HEK293 (cell line): ENCODE results near the gene BACH2.

ENCODE experiments used
- CTCF ChIA-PET: fragments of 350-600 bp; formaldehyde crosslinking; extraction: SDS; loops from one replicate; lab custom pipeline; 2021; ENCODE audit warnings: antibody characterized with exemption; lab: Yijun Ruan, JAX
- POLR2A ChIA-PET: fragments of 300-600 bp; formaldehyde crosslinking; extraction: SDS; loops from one replicate; lab custom pipeline; 2020; ENCODE audit warnings: antibody characterized with exemption, inconsistent platforms; lab: Yijun Ruan, JAX
- H3K27ac ChIP-seq: fragments of 200-500 bp; sonication (Bioruptor generic); 2 replicates; pipeline ENCODE4 v1.5.1; 2014; ENCODE audit warnings: low read depth, low read length, control low read depth, inconsistent platforms; ENCODE audit errors: extremely low read depth
- H3K36me3 ChIP-seq, 2 experiments: fragments of 200-500 bp in 1 of 2; sonication (Bioruptor generic) in 1 of 2; 1 replicate in 1 of 2; 2 replicates in 1 of 2; pipeline ENCODE4 v1.5.1; 2014 to 2017; ENCODE audit warnings: inconsistent platforms in 2 of 2, low read length in 2 of 2; ENCODE audit not compliant: control insufficient read depth in 2 of 2, insufficient read depth in 1 of 2
- H3K4me1 ChIP-seq: fragments of 200-500 bp; sonication (Bioruptor generic); 2 replicates; pipeline ENCODE4 v1.5.1; 2014; ENCODE audit warnings: mild to moderate bottlenecking, low read length, inconsistent platforms; ENCODE audit not compliant: control insufficient read depth, insufficient read depth
- H3K4me3 ChIP-seq: 2 replicates; pipeline ENCODE4 v1.5.1; 2011; ENCODE audit warnings: low read depth, mild to moderate bottlenecking, control low read depth, low read length, moderate library complexity
- H3K9me3 ChIP-seq: fragments of 200-500 bp; sonication (Bioruptor generic); 2 replicates; pipeline ENCODE4 v1.5.1; 2014; ENCODE audit warnings: low read depth, low read length, inconsistent platforms; ENCODE audit not compliant: control insufficient read depth, insufficient read depth
- HOXD13 ChIP-seq: sonication (generic); formaldehyde crosslinking; IDR thresholded peaks from 2 replicates; pipeline ENCODE4 v1.8.0; 2022; ENCODE audit warnings: missing genetic modification reagents, borderline replicate concordance
- KLF1 ChIP-seq: fragments of 450-650 bp; formaldehyde crosslinking; IDR thresholded peaks from 2 replicates; pipeline ENCODE4 v1.5.1; 2016; ENCODE audit warnings: missing biosample characterization, missing genetic modification characterization
- KLF10 ChIP-seq: fragments of 450-650 bp; IDR thresholded peaks from 2 replicates; pipeline ENCODE4 v1.5.1; 2018; ENCODE audit warnings: missing biosample characterization, mild to moderate bottlenecking, missing genetic modification characterization
- KLF16 ChIP-seq: fragments of 450-650 bp; formaldehyde crosslinking; IDR thresholded peaks from 2 replicates; pipeline ENCODE4 v1.5.1; 2017; ENCODE audit warnings: missing biosample characterization, missing genetic modification characterization
- SCRT2 ChIP-seq: fragments of 450-650 bp; formaldehyde crosslinking; IDR thresholded peaks from 2 replicates; pipeline ENCODE4 v1.5.1; 2016; ENCODE audit warnings: missing biosample characterization, missing genetic modification characterization
- SP3 ChIP-seq: fragments of 450-650 bp; formaldehyde crosslinking; IDR thresholded peaks from 2 replicates; pipeline ENCODE4 v1.5.1; 2016; ENCODE audit warnings: missing biosample characterization, missing genetic modification characterization
- SP7 ChIP-seq: fragments of 450-650 bp; formaldehyde crosslinking; IDR thresholded peaks from 2 replicates; pipeline ENCODE4 v1.5.1; 2016; ENCODE audit warnings: missing biosample characterization, missing genetic modification characterization
- ZBTB20 ChIP-seq: fragments of 450-650 bp; formaldehyde crosslinking; IDR thresholded peaks from 2 replicates; pipeline ENCODE4 v1.5.1; 2016; ENCODE audit warnings: missing biosample characterization, missing genetic modification characterization
- ZEB2 ChIP-seq: fragments of 450-650 bp; formaldehyde crosslinking; IDR thresholded peaks from 2 replicates; pipeline ENCODE4 v1.5.1; 2016; ENCODE audit warnings: missing biosample characterization, missing genetic modification characterization
- ZNF146 ChIP-seq: fragments of 450-650 bp; formaldehyde crosslinking; IDR thresholded peaks from 2 replicates; pipeline ENCODE4 v1.5.1; 2016; ENCODE audit warnings: missing biosample characterization, missing genetic modification characterization
- ZNF157 ChIP-seq: fragments of 450-650 bp; formaldehyde crosslinking; IDR thresholded peaks from 2 replicates; pipeline ENCODE4 v1.5.1; 2016; ENCODE audit warnings: missing biosample characterization, missing genetic modification characterization
- ZNF18 ChIP-seq: fragments of 450-650 bp; formaldehyde crosslinking; IDR thresholded peaks from 2 replicates; pipeline ENCODE4 v1.5.1; 2016; ENCODE audit warnings: missing biosample characterization, missing genetic modification characterization
- ZNF19 ChIP-seq: fragments of 450-650 bp; formaldehyde crosslinking; IDR thresholded peaks from 2 replicates; pipeline ENCODE4; 2016; ENCODE audit warnings: missing biosample characterization, missing genetic modification characterization, low read depth
- ZNF292 ChIP-seq: fragments of 450-650 bp; formaldehyde crosslinking; IDR thresholded peaks from 2 replicates; pipeline ENCODE4 v1.5.1; 2016; ENCODE audit warnings: low read depth, missing biosample characterization, missing genetic modification characterization, borderline replicate concordance
- ZNF324 ChIP-seq: fragments of 450-650 bp; formaldehyde crosslinking; IDR thresholded peaks from 2 replicates; pipeline ENCODE4 v1.5.1; 2016; ENCODE audit warnings: missing biosample characterization, missing genetic modification characterization
- ZNF350 ChIP-seq: fragments of 450-650 bp; formaldehyde crosslinking; IDR thresholded peaks from 2 replicates; pipeline ENCODE4 v1.5.0; 2017; ENCODE audit warnings: missing biosample characterization, mild to moderate bottlenecking, missing genetic modification characterization
- ZNF366 ChIP-seq: fragments of 450-650 bp; formaldehyde crosslinking; conservative IDR thresholded peaks from 2 replicates; pipeline ENCODE4 v1.5.1; 2016; ENCODE audit warnings: missing biosample characterization, missing genetic modification characterization
- ZNF391 ChIP-seq: fragments of 450-650 bp; formaldehyde crosslinking; IDR thresholded peaks from 2 replicates; pipeline ENCODE4 v1.5.1; 2016; ENCODE audit warnings: low read depth, missing biosample characterization, missing genetic modification characterization, borderline replicate concordance
- ZNF404 ChIP-seq: fragments of 450-650 bp; formaldehyde crosslinking; IDR thresholded peaks from 2 replicates; pipeline ENCODE4 v1.5.1; 2017; ENCODE audit warnings: missing biosample characterization, missing genetic modification characterization
- ZNF433 ChIP-seq: fragments of 450-650 bp; formaldehyde crosslinking; IDR thresholded peaks from 2 replicates; pipeline ENCODE4 v1.5.1; 2016; ENCODE audit warnings: missing biosample characterization, missing genetic modification characterization, low read depth
- ZNF488 ChIP-seq: fragments of 450-650 bp; formaldehyde crosslinking; IDR thresholded peaks from 2 replicates; pipeline ENCODE4 v1.5.1; 2016; ENCODE audit warnings: missing biosample characterization, missing genetic modification characterization
- ZNF549 ChIP-seq: fragments of 450-650 bp; IDR thresholded peaks from 2 replicates; pipeline ENCODE4 v1.5.1; 2018; ENCODE audit warnings: missing biosample characterization, missing genetic modification characterization, mild to moderate bottlenecking, inconsistent platforms, moderate library complexity
- ZNF629 ChIP-seq: fragments of 450-650 bp; formaldehyde crosslinking; IDR thresholded peaks from 2 replicates; pipeline ENCODE4 v1.5.1; 2017; ENCODE audit warnings: missing biosample characterization, missing genetic modification characterization
- ZNF768 ChIP-seq: fragments of 450-650 bp; formaldehyde crosslinking; IDR thresholded peaks from 2 replicates; pipeline ENCODE4 v1.5.1; 2018; ENCODE audit warnings: missing biosample characterization, mild to moderate bottlenecking, missing genetic modification characterization
- ZNF776 ChIP-seq: fragments of 450-650 bp; formaldehyde crosslinking; IDR thresholded peaks from 2 replicates; pipeline ENCODE4 v1.5.0; 2017; ENCODE audit warnings: missing biosample characterization, missing genetic modification characterization, borderline replicate concordance
- ZSCAN16 ChIP-seq: fragments of 450-650 bp; formaldehyde crosslinking; IDR thresholded peaks from 2 replicates; pipeline ENCODE4 v1.5.1; 2016; ENCODE audit warnings: missing biosample characterization, missing genetic modification characterization
- TF ChIP-seq, protein P1 (sequence below): sonication (generic); formaldehyde crosslinking; IDR thresholded peaks from 2 replicates; pipeline ENCODE4 v1.8.1; 2022; ENCODE audit warnings: mild to moderate bottlenecking, moderate library complexity, missing genetic modification reagents
- TF ChIP-seq, protein P2 (sequence below): fragments of 450-650 bp; formaldehyde crosslinking; IDR thresholded peaks from 2 replicates; pipeline ENCODE4 v1.5.1; 2016; ENCODE audit warnings: missing biosample characterization, missing genetic modification characterization
- TF ChIP-seq, protein P3 (sequence below): fragments of 450-650 bp; formaldehyde crosslinking; IDR thresholded peaks from 2 replicates; pipeline ENCODE4 v1.5.1; 2016; ENCODE audit warnings: missing biosample characterization, missing genetic modification characterization
- TF ChIP-seq, protein P4 (sequence below): fragments of 450-650 bp; formaldehyde crosslinking; conservative IDR thresholded peaks from 2 replicates; pipeline ENCODE4 v1.5.1; 2016; ENCODE audit warnings: low read depth, missing biosample characterization, missing genetic modification characterization

BACH2 gene

DNA sequence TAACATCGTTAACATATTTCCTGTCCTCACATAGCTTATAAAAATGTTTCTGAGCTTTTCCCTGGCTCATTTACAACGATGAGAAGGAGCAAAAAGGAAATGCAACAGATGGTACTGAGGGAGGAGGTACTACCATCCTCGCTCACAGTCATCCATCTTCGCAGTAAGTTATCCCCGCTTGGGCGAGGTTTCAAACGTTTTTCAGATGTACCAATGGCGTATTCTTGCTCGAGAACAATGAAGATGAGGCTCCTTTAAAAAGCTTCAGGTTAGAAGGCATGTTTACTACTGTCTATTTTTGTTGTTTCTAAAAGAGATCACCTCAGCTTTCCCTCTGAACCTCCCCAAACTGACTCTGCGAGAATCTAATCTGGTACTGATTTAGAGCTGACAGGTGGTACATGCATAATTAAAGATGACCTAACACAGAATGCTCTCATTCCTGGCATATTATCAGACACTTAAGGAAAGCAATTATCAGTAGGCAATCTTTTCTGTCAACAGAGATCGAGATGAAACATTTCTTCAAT, 223.6 kb downstream of the BACH2 start:
- no peak overlapping the region for H3K27ac ChIP-seq
- H3K9me3 ChIP-seq = no peaks in the 10 kb centered on the region
- no peaks in the 10 kb centered on the region for H3K36me3 ChIP-seq
- CTCF ChIA-PET = no interaction called here
- peaks cover 10% of the 10 kb centered on the region; the same call in 1 of the 2 replicates for H3K4me1 ChIP-seq
- no peak overlapping the region for H3K4me3 ChIP-seq
- POLR2A ChIA-PET = interaction anchor here (0.6 kb wide), 1 partner anchor 505 kb away, joined by 3 read pairs; no protein-coding TSS in a partner anchor
- 0 out of 2 replicates have a peak, but pooled peaks have one; percentile 17 for TF ChIP-seq ZNF324 (tag by site-specific recombination)
- no peak for TF ChIP-seq ZNF18 (tag by site-specific recombination)
- no peak for TF ChIP-seq ZNF292
- TF ChIP-seq ZNF488 = no peak
- TF ChIP-seq ZNF391 = no peak
- peak; percentile 73; the same call in 1 of the 2 replicates for TF ChIP-seq ZNF629 (tag by site-specific recombination)
- no peak for TF ChIP-seq ZNF549 (tag by site-specific recombination)
- TF ChIP-seq, protein P1, sequence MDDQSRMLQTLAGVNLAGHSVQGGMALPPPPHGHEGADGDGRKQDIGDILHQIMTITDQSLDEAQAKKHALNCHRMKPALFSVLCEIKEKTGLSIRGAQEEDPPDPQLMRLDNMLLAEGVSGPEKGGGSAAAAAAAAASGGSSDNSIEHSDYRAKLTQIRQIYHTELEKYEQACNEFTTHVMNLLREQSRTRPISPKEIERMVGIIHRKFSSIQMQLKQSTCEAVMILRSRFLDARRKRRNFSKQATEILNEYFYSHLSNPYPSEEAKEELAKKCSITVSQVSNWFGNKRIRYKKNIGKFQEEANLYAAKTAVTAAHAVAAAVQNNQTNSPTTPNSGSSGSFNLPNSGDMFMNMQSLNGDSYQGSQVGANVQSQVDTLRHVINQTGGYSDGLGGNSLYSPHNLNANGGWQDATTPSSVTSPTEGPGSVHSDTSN (CRISPR knock-in tag) = no peak
- TF ChIP-seq ZNF366 (tag by site-specific recombination) = peak; percentile 66
- no peak for TF ChIP-seq ZNF404 (tag by site-specific recombination)
- TF ChIP-seq KLF1 (tag by site-specific recombination) = no peak
- peak; percentile 76 for TF ChIP-seq SCRT2 (tag by site-specific recombination)
- no peak for TF ChIP-seq ZBTB20 (tag by site-specific recombination)
- 0 out of 2 replicates have a peak, but pooled peaks have one; percentile 21 for TF ChIP-seq ZEB2 (tag by site-specific recombination)
- TF ChIP-seq ZNF157 (tag by site-specific recombination) = no peak
- TF ChIP-seq, protein P2, sequence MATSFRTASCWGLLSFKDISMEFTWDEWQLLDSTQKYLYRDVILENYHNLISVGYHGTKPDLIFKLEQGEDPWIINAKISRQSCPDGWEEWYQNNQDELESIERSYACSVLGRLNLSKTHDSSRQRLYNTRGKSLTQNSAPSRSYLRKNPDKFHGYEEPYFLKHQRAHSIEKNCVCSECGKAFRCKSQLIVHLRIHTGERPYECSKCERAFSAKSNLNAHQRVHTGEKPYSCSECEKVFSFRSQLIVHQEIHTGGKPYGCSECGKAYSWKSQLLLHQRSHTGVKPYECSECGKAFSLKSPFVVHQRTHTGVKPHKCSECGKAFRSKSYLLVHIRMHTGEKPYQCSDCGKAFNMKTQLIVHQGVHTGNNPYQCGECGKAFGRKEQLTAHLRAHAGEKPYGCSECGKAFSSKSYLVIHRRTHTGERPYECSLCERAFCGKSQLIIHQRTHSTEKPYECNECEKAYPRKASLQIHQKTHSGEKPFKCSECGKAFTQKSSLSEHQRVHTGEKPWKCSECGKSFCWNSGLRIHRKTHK = no peak
- no peak for TF ChIP-seq SP3
- TF ChIP-seq ZNF146 = no peak
- no peak for TF ChIP-seq HOXD13 (CRISPR knock-in tag)
- TF ChIP-seq, protein P3, sequence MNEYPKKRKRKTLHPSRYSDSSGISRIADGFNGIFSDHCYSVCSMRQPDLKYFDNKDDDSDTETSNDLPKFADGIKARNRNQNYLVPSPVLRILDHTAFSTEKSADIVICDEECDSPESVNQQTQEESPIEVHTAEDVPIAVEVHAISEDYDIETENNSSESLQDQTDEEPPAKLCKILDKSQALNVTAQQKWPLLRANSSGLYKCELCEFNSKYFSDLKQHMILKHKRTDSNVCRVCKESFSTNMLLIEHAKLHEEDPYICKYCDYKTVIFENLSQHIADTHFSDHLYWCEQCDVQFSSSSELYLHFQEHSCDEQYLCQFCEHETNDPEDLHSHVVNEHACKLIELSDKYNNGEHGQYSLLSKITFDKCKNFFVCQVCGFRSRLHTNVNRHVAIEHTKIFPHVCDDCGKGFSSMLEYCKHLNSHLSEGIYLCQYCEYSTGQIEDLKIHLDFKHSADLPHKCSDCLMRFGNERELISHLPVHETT (tag by site-specific recombination) = 0 out of 2 replicates have a peak, but pooled peaks have one; percentile 31
- TF ChIP-seq ZNF433 (tag by site-specific recombination) = no peak
- TF ChIP-seq ZNF768 (tag by site-specific recombination) = no peak
- TF ChIP-seq, protein P4, sequence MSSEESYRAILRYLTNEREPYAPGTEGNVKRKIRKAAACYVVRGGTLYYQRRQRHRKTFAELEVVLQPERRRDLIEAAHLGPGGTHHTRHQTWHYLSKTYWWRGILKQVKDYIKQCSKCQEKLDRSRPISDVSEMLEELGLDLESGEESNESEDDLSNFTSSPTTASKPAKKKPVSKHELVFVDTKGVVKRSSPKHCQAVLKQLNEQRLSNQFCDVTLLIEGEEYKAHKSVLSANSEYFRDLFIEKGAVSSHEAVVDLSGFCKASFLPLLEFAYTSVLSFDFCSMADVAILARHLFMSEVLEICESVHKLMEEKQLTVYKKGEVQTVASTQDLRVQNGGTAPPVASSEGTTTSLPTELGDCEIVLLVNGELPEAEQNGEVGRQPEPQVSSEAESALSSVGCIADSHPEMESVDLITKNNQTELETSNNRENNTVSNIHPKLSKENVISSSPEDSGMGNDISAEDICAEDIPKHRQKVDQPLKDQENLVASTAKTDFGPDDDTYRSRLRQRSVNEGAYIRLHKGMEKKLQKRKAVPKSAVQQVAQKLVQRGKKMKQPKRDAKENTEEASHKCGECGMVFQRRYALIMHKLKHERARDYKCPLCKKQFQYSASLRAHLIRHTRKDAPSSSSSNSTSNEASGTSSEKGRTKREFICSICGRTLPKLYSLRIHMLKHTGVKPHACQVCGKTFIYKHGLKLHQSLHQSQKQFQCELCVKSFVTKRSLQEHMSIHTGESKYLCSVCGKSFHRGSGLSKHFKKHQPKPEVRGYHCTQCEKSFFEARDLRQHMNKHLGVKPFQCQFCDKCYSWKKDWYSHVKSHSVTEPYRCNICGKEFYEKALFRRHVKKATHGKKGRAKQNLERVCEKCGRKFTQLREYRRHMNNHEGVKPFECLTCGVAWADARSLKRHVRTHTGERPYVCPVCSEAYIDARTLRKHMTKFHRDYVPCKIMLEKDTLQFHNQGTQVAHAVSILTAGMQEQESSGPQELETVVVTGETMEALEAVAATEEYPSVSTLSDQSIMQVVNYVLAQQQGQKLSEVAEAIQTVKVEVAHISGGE (tag by site-specific recombination) = no peak
- TF ChIP-seq ZSCAN16 = no peak
- TF ChIP-seq KLF10 (tag by site-specific recombination) = peak; percentile 22; the same call in 1 of the 2 replicates
- no peak for TF ChIP-seq ZNF350 (tag by site-specific recombination)
- TF ChIP-seq SP7 (tag by site-specific recombination) = peak; percentile 83
- no peak for TF ChIP-seq ZNF19 (tag by site-specific recombination)
- TF ChIP-seq ZNF776 = no peak
- no peak for TF ChIP-seq KLF16 (tag by site-specific recombination)
